Chondrocyte (in vitro differentiated cells): ENCODE measurements around the gene CYP4F8. TPM values are rescaled to one million over a fixed set of nuclear protein-coding genes. Genes with fewer than 3 reads are reported as not detected.

ENCODE experiments used
- DNase-seq: peaks from one replicate; pipeline ENCODE4 v3.0.0; 2021; ENCODE audit warnings: mixed read lengths, low spot score
- H3K27ac Mint-ChIP-seq: one replicate; pipeline ENCODE4 v1.8.0; 2021; ENCODE audit warnings: mild to moderate bottlenecking, moderate library complexity, mixed read lengths; ENCODE audit not compliant: unreplicated experiment
- H3K27me3 Mint-ChIP-seq: 2 replicates; pipeline ENCODE4 v1.8.0; 2021; ENCODE audit warnings: low read depth, mixed read lengths
- H3K36me3 Mint-ChIP-seq: 2 replicates; pipeline ENCODE4 v1.8.0; 2021; ENCODE audit warnings: low read depth, mixed read lengths
- H3K4me1 Mint-ChIP-seq: 2 replicates; pipeline ENCODE4 v1.8.0; 2021; ENCODE audit warnings: low read depth, mild to moderate bottlenecking, mixed read lengths
- H3K4me3 Mint-ChIP-seq: one replicate; pipeline ENCODE4 v1.8.0; 2021; ENCODE audit warnings: mild to moderate bottlenecking, moderate library complexity, mixed read lengths; ENCODE audit not compliant: unreplicated experiment
- H3K9me3 Mint-ChIP-seq: 2 replicates; pipeline ENCODE4 v1.8.0; 2021; ENCODE audit warnings: low read depth, mixed read lengths
- CTCF ChIP-seq: fragments of 200-600 bp; sonication (generic); IDR thresholded peaks from 2 replicates; pipeline ENCODE4 v1.5.0; 2021; ENCODE audit warnings: antibody characterized with exemption, mild to moderate bottlenecking, moderate library complexity
- total RNA-seq: library from RNA; stranded (reverse); gene quantifications from 3 replicates; pipeline ENCODE4 v1.2.1, GENCODE V29; 2021

CYP4F8 gene
- total RNA-seq, 1 donor from 2014 or later: not detected

GRCh38 chr19:15666186-15666585 is 51.2 kb downstream of the CYP4F8 start:
- DNase-seq: no peak
- no peaks in the 10 kb centered on the region for H3K36me3 Mint-ChIP-seq
- no peak for TF ChIP-seq CTCF
- no peaks in the 10 kb centered on the region for H3K4me1 Mint-ChIP-seq
- H3K27ac Mint-ChIP-seq: no peak overlapping the region
- no peaks in the 10 kb centered on the region for H3K27me3 Mint-ChIP-seq
- H3K4me3 Mint-ChIP-seq: no peak overlapping the region
- peaks cover 9% of the 10 kb centered on the region for H3K9me3 Mint-ChIP-seq

- no peak for TF ChIP-seq CTCF
- H3K4me1 Mint-ChIP-seq: no peaks in the 10 kb centered on the region
- H3K9me3 Mint-ChIP-seq: peaks cover 9% of the 10 kb centered on the region
- no peaks in the 10 kb centered on the region for H3K36me3 Mint-ChIP-seq
- no peak overlapping the region for H3K27ac Mint-ChIP-seq
- no peaks in the 10 kb centered on the region for H3K27me3 Mint-ChIP-seq
- no peak overlapping the region for H3K4me3 Mint-ChIP-seq
- no peak for DNase-seq
Measured at GRCh38 chr19:15666883-15667282, 51.9 kb downstream of the CYP4F8 start.

- no peak overlapping the region for H3K27ac Mint-ChIP-seq
- H3K27me3 Mint-ChIP-seq: no peaks in the 10 kb centered on the region
- no peak for TF ChIP-seq CTCF
- H3K4me3 Mint-ChIP-seq: no peak overlapping the region
- no peaks in the 10 kb centered on the region for H3K36me3 Mint-ChIP-seq
- no peaks in the 10 kb centered on the region for H3K4me1 Mint-ChIP-seq
- H3K9me3 Mint-ChIP-seq: peaks cover 11% of the 10 kb centered on the region
- no peak for DNase-seq
Measured at GRCh38 chr19:15669440-15669839, 54.4 kb downstream of the CYP4F8 start.

- Mint-ChIP-seq H3K9me3 (peaks cover 11% of the 10 kb centered on the region), H3K4me3 (no peak overlapping the region), H3K27ac (no peak overlapping the region), H3K27me3 (no peaks in the 10 kb centered on the region), H3K36me3 (no peaks in the 10 kb centered on the region), H3K4me1 (no peaks in the 10 kb centered on the region)
- DNase-seq: no peak
- no peak for TF ChIP-seq CTCF
Measured at GRCh38 chr19:15669891-15670290, 54.9 kb downstream of the CYP4F8 start.

GRCh38 chr19:15671237-15671821 is 56.3 kb downstream of the CYP4F8 start:
- no peak overlapping the region for H3K27ac Mint-ChIP-seq
- no peak for TF ChIP-seq CTCF
- no peaks in the 10 kb centered on the region for H3K27me3 Mint-ChIP-seq
- no peak overlapping the region for H3K4me3 Mint-ChIP-seq
- H3K9me3 Mint-ChIP-seq: peaks cover 6% of the 10 kb centered on the region
- H3K4me1 Mint-ChIP-seq: no peaks in the 10 kb centered on the region
- H3K36me3 Mint-ChIP-seq: no peaks in the 10 kb centered on the region
- no peak for DNase-seq
